ENCODE data around the gene BTBD9.

- no peak for TF ChIP-seq CTCF (IDR thresholded peaks at IDR 0.05; ENCODE audit: borderline replicate concordance, extremely low read depth, low read length, poor library complexity, severe bottlenecking)
- no peak for TF ChIP-seq EZH2 (IDR thresholded peaks at IDR 0.05; ENCODE audit: borderline replicate concordance, low read depth, low read length, severe bottlenecking)
Observed at GRCh38 chr6:38144365-38144945, 495.3 kb downstream of the BTBD9 start.

Data from DND-41 (cell line).